ENCODE measurements around the gene NAP1L4. TPM values are rescaled to one million over a fixed set of nuclear protein-coding genes. Genes with fewer than 3 reads are reported as not detected.

NAP1L4 gene
- polyA plus RNA-seq, 1 of the 3 experiments (the other 2 are of a cell fraction), result 104 TPM

DNA sequence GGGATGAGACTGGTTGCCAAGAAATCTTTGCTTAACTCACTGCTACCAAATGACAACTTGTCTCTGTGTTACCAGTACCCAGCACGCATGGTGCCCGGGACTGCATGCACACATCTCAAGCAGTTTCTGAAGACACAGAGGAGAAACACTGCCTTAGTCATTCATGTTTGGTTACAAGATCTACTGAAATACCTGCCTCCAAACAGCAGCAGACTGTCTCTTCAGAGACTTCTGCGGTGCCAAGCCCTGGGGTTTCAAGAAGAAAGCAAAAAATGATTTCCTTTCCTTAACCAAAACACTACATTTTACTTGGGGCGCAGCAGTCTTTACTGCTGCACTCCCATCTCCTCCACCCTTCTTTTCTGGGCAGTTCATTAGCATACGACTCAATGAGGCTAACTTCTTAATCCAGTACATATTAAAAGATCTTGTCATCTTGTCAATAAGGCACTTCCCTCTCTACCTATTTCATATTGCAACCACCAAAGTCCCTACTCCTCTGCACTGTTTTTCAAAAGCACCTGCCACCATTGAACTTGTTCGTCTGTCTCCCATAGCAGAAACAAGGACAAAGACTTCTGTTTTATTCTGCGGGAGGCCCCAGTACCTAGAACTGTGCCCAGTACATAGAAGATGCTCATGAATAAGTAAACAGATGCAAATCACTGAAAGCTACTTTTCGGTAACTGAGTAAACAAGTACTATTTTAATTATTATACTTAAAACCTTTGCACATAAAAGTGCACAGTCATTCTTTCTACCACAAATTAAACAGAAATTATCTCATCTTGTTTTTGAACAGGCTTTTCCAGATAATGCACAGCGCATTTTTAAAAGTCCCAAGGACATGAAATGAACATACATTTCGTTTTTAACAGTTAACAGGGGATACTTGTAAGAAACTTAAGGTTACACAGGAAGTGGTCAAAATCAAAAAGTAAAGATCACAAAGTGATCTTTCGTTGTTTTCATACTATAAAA is 4.0 kb downstream of the NAP1L4 start:
- H3F3A ChIP-seq (replicated peaks; ENCODE audit: insufficient read depth), result peaks cover 5% of the 10 kb centered on the region
- CTCF ChIA-PET, result interaction anchor here (0.5 to 2.3 kb wide), 4 partner anchors 8 to 26 kb away, joined by 3 to 13 read pairs (median 3); no protein-coding TSS in a partner anchor
- no peak overlapping the region for H2AFZ ChIP-seq (ENCODE audit: low read depth)
- H3K9me3 ChIP-seq, result no peaks in the 10 kb centered on the region
- H3K27me3 ChIP-seq (ENCODE audit: insufficient read depth), result no peaks in the 10 kb centered on the region
- peaks cover 5 to 14% of the 10 kb centered on the region in 2 experiments for H3K36me3 ChIP-seq (replicated peaks in 1 of 2; ENCODE audit: control insufficient read depth in 1 of 2, insufficient read depth in 2 of 2, low read length in 1 of 2)
- TF ChIP-seq RAD21 (IDR thresholded peaks at IDR 0.05; ENCODE audit: low read length) (no peak), GABPA (IDR thresholded peaks at IDR 0.05; ENCODE audit: low read depth) (no peak), SMC3 (IDR thresholded peaks at IDR 0.05; ENCODE audit: low read depth, low read length) (no peak), MXI1 (IDR thresholded peaks at IDR 0.05; ENCODE audit: low read depth, low read length) (no peak), RFX5 (IDR thresholded peaks at IDR 0.05; ENCODE audit: low read length) (no peak), TAF1 (IDR thresholded peaks at IDR 0.05; ENCODE audit: borderline replicate concordance, low read depth, low read length) (no peak), SIN3A (IDR thresholded peaks at IDR 0.05; ENCODE audit: borderline replicate concordance, low read depth, low read length) (no peak), YY1 (IDR thresholded peaks at IDR 0.05; ENCODE audit: low read depth) (no peak), EP300 (IDR thresholded peaks at IDR 0.05; ENCODE audit: borderline replicate concordance in 1 of 2, low read depth in 1 of 2, low read length in 1 of 2) (no peak), EZH2phosphoT487 (IDR thresholded peaks at IDR 0.05; ENCODE audit: borderline replicate concordance, low read depth) (no peak), FOSL2 (IDR thresholded peaks at IDR 0.05; ENCODE audit: borderline replicate concordance, low read depth) (no peak), FOXM1 (IDR thresholded peaks at IDR 0.05; ENCODE audit: low read depth) (no peak), FOXJ3 (CRISPR knock-in tag; IDR thresholded peaks at IDR 0.05) (no peak)
- TF ChIP-seq, protein P1, sequence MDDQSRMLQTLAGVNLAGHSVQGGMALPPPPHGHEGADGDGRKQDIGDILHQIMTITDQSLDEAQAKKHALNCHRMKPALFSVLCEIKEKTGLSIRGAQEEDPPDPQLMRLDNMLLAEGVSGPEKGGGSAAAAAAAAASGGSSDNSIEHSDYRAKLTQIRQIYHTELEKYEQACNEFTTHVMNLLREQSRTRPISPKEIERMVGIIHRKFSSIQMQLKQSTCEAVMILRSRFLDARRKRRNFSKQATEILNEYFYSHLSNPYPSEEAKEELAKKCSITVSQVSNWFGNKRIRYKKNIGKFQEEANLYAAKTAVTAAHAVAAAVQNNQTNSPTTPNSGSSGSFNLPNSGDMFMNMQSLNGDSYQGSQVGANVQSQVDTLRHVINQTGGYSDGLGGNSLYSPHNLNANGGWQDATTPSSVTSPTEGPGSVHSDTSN (IDR thresholded peaks at IDR 0.05), result no peak
- TF ChIP-seq, protein P2, sequence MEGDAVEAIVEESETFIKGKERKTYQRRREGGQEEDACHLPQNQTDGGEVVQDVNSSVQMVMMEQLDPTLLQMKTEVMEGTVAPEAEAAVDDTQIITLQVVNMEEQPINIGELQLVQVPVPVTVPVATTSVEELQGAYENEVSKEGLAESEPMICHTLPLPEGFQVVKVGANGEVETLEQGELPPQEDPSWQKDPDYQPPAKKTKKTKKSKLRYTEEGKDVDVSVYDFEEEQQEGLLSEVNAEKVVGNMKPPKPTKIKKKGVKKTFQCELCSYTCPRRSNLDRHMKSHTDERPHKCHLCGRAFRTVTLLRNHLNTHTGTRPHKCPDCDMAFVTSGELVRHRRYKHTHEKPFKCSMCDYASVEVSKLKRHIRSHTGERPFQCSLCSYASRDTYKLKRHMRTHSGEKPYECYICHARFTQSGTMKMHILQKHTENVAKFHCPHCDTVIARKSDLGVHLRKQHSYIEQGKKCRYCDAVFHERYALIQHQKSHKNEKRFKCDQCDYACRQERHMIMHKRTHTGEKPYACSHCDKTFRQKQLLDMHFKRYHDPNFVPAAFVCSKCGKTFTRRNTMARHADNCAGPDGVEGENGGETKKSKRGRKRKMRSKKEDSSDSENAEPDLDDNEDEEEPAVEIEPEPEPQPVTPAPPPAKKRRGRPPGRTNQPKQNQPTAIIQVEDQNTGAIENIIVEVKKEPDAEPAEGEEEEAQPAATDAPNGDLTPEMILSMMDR (IDR thresholded peaks at IDR 0.05), result no peak
- TF ChIP-seq, protein P3, sequence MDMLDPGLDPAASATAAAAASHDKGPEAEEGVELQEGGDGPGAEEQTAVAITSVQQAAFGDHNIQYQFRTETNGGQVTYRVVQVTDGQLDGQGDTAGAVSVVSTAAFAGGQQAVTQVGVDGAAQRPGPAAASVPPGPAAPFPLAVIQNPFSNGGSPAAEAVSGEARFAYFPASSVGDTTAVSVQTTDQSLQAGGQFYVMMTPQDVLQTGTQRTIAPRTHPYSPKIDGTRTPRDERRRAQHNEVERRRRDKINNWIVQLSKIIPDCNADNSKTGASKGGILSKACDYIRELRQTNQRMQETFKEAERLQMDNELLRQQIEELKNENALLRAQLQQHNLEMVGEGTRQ (IDR thresholded peaks at IDR 0.05; ENCODE audit: borderline replicate concordance, low read depth, low read length), result no peak
- TF ChIP-seq, protein P4, sequence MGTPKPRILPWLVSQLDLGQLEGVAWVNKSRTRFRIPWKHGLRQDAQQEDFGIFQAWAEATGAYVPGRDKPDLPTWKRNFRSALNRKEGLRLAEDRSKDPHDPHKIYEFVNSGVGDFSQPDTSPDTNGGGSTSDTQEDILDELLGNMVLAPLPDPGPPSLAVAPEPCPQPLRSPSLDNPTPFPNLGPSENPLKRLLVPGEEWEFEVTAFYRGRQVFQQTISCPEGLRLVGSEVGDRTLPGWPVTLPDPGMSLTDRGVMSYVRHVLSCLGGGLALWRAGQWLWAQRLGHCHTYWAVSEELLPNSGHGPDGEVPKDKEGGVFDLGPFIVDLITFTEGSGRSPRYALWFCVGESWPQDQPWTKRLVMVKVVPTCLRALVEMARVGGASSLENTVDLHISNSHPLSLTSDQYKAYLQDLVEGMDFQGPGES (IDR thresholded peaks at IDR 0.05; ENCODE audit: low read depth, low read length), result no peak
- TF ChIP-seq, protein P5, sequence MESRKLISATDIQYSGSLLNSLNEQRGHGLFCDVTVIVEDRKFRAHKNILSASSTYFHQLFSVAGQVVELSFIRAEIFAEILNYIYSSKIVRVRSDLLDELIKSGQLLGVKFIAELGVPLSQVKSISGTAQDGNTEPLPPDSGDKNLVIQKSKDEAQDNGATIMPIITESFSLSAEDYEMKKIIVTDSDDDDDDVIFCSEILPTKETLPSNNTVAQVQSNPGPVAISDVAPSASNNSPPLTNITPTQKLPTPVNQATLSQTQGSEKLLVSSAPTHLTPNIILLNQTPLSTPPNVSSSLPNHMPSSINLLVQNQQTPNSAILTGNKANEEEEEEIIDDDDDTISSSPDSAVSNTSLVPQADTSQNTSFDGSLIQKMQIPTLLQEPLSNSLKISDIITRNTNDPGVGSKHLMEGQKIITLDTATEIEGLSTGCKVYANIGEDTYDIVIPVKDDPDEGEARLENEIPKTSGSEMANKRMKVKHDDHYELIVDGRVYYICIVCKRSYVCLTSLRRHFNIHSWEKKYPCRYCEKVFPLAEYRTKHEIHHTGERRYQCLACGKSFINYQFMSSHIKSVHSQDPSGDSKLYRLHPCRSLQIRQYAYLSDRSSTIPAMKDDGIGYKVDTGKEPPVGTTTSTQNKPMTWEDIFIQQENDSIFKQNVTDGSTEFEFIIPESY (IDR thresholded peaks at IDR 0.05; ENCODE audit: borderline replicate concordance, low read depth), result no peak
- 80% methylated on average over 11 of the region's 11 CpGs for WGBS (ENCODE audit: low lambda C conversion rate)
- H3K4me3 ChIP-seq (ENCODE audit: low read depth in 2 of 2, low read length in 1 of 2), result peak overlapping the region in 1 of 2 experiments; percentile 97; a peak in 1 of 4 replicates
- peaks cover 86% of the 10 kb centered on the region for H3K79me2 ChIP-seq (ENCODE audit: insufficient read depth)
- H3K9ac ChIP-seq, result 0 out of 2 replicates have a peak overlapping the region, but pooled peaks have one; percentile 93
- peaks cover 9 to 26% of the 10 kb centered on the region in 2 experiments; a peak in 3 of 4 replicates for H3K4me1 ChIP-seq (ENCODE audit: control insufficient read depth in 1 of 2, insufficient read depth in 2 of 2, low read depth in 1 of 2, low read length in 1 of 2)
- H3K9me2 ChIP-seq, result no peaks in the 10 kb centered on the region
- peak overlapping the region; percentile 84 for H3K4me2 ChIP-seq
- POLR2A ChIA-PET, result no interaction called here
- H3K27ac ChIP-seq (ENCODE audit: low read depth in 2 of 2, low read length in 1 of 2), result no peak overlapping the region; a peak in 2 of 4 replicates
- DNase-seq, result no peak
- peaks cover 73% of the 10 kb centered on the region for H4K20me1 ChIP-seq (ENCODE audit: insufficient read depth)

Measured in SK-N-SH (cell line).